Coronary artery (tissue), 2 donors: ENCODE measurements around the gene NLRP9.
"Not testable (repeated sequence)": the region's sequence is repeated elsewhere in the genome, so short reads cannot be mapped to it uniquely, and the experiment has no call there.

Experiments
- DNase-seq: peaks from one replicate; pipeline ENCODE4 v3.0.0-alpha.2; 2017; ENCODE audit warnings: low spot score
- H3K27ac ChIP-seq, 2 donors: fragments of 200-600 bp; sonication (generic); one replicate each; pipeline ENCODE4 v1.5.1; 2016 to 2019
- H3K4me3 ChIP-seq: fragments of 200-600 bp; sonication (generic); 2 replicates; pipeline ENCODE4 v1.5.1; 2016; ENCODE audit warnings: mild to moderate bottlenecking, moderate library complexity
- CTCF ChIP-seq: fragments of 200-600 bp; sonication (generic); IDR thresholded peaks from one replicate; pipeline ENCODE4 v1.5.1; 2019; ENCODE audit warnings: antibody characterized with exemption

The NLRP9 gene

DNA sequence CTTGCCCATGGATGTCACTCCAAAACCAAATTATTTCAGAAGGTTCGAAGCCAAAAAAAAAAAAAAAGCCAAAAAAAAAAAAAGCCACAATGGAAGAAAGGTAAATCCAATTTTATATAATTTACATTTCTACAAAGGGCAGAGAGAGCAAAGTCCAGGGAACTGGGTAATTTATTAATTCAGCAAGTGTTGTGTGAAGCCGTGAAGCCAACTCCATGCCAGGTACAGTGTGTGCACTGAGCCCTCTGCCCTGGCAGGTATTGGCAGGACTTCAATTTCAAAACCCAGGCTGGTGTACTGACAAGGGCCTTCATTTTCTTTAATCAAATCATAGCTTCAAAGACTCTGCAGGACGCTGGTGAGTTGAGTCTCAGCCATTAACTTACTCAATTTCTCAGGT is 15.2 kb upstream of the NLRP9 start:
- no peak for DNase-seq
- no peak overlapping the region for H3K27ac ChIP-seq
- H3K4me3 ChIP-seq, result no peak overlapping the region
- TF ChIP-seq CTCF, result no peak

DNA sequence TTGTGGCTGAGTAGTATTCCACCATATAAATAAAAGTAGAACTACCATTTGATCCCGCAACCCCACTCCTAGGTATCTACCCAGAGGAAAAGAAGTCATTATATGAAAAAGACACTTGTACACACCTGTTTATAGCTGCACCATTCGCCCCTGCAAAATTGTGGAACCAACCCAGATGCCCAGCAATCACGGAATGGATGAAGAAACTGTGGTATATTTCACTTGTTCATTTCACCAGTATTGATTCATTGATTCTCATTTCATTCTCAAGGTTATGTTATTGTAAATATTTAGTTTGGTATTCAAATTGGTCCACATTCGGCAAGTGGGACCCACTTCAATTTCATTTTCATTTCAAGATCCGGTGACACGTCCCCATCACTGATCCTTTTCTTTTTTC is 12.5 kb upstream of the NLRP9 start:
- Histone ChIP-seq H3K27ac (no peak overlapping the region), H3K4me3 (no peak overlapping the region)
- DNase-seq, result no peak
- no peak for TF ChIP-seq CTCF

DNA sequence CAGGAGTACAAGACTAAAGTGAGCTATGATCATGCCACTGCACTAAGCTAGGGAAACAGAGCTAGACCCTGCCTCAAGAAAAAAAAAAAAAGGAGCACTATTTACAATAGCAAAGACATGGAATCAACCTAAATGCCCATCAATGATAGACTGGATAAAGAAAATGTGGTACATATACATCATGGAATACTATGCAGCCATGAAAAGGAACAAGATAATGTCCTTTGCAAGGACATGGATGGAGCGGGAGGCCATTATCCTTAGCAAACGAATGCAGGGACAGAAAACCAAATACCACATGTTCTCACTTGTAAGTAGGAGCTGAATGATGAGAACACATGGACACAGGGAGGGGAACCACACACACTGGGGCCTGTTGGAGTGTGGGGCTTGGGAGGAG is 7.8 kb downstream of the NLRP9 start:
- not testable (repeated sequence) for DNase-seq, H3K27ac ChIP-seq, H3K4me3 ChIP-seq

GRCh38 chr19:55723491-55723890 is 14.7 kb downstream of the NLRP9 start:
- TF ChIP-seq CTCF, result no peak
- H3K27ac ChIP-seq, result no peak overlapping the region

GRCh38 chr19:55720801-55721200 is 17.4 kb downstream of the NLRP9 start:
- TF ChIP-seq CTCF, result no peak
- Histone ChIP-seq H3K27ac (no peak overlapping the region), H3K4me3 (no peak overlapping the region)
- no peak for DNase-seq

More at GRCh38 chr19:55723491-55723890, 14.7 kb downstream of the NLRP9 start:
- no peak overlapping the region for H3K4me3 ChIP-seq
- no peak for DNase-seq

DNA sequence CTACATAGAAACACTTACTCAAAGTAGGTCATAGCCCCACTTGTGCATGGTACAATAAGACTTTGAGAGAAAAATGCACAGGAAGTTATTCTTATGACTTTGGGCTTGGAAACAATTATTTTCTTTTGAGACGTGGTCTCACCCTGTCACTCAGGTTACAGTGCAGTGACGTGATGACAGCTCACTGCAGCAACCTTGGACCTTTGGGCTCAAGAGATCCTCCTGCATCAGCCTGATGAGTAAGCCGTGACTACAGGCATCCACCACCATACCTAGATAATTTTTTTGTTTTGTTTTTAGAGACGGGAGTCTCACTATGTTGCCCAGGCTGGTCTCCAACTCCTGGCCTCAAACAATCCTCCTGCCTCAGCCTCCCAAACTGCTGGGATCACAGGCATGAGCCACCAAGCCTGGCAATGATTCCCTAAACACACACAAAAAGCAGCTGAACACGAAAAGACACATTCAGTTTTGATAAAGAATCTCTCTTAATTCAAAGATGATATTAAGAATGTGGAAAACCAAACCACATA is 17.9 kb downstream of the NLRP9 start:
- no peak for TF ChIP-seq CTCF
- DNase-seq, result no peak
- Histone ChIP-seq H3K4me3 (no peak overlapping the region), H3K27ac (no peak overlapping the region)

DNA sequence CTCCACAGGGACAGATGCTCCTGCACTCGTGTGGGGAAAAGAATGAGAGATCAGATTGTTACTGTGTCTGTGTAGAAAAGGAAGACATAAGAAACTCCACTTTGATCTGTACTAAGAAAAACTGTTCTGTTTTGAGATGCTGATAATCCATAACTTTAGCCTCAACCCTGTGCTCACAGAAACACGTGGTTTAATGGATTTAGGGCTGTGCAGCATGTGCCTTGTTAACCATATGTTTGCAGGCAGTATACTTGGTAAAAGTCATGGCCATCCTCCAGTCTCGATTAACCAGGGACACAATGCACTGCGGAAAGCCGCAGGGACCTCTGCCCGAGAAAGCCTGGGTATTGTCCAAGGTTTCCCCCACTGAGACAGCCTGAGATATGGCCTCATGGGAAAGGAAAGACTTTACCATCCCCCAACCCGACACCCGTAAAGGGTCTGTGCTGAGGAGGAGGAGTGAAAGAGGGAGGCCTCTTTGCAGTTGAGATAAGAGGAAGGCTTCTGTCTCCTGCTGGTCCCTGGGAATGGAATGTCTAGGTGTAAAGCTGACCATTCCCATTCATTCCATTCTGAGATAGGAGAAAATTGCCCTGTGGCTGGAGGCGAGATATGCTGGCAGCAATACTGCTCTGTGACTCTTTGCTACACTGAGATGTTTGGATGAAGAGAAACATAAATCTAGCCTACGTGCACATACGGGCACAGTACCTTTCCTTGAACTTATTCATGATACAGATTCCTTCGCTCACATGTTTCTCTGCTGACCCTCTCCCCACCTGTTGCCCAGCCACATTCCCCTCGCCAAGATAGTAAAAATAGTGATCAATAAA is 20.1 kb downstream of the NLRP9 start:
- DNase-seq, H3K27ac ChIP-seq, H3K4me3 ChIP-seq: not testable (repeated sequence)

DNA sequence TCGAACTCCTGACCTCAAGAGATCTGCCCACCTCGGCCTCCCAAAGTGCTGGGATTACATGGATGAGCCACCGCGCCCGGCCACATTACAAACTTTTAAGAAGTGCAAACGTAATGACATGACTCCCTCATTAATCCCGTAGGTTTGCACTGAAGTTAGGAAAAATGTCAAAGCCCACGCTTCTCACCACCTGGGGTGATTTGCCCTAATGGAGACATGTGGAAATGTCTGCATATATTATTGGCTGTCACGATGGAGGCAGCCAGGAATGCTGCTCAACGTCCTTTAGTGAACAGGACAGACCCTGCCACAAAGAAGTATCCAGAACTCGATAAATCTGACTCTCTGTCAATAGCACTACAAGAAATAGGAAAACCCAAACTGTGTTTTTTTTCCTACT is 21.0 kb downstream of the NLRP9 start:
- TF ChIP-seq CTCF, result no peak
- no peak for DNase-seq

More for the DNA sequence above, 21.0 kb downstream of the NLRP9 start:
- H3K4me3 ChIP-seq, result no peak overlapping the region
- H3K27ac ChIP-seq, result no peak overlapping the region
